Endodermal cell (in vitro differentiated cells): ENCODE measurements around the gene DUS3L. TPM values are rescaled to one million over a fixed set of nuclear protein-coding genes. Genes with fewer than 3 reads are reported as not detected.

ENCODE experiments used
- DNase-seq: peaks from one replicate; pipeline ENCODE4 v3.0.0-alpha.2; 2017
- H3K27ac ChIP-seq: 2 replicates; pipeline ENCODE4 v1.5.1; 2013; ENCODE audit warnings: mild to moderate bottlenecking, low read depth, low read length, moderate library complexity
- H3K27me3 ChIP-seq: 2 replicates; pipeline ENCODE4 v1.6.1; 2013; ENCODE audit warnings: mild to moderate bottlenecking, low read length, moderate library complexity; ENCODE audit not compliant: insufficient read depth, control insufficient read depth, poor library complexity, severe bottlenecking
- H3K36me3 ChIP-seq: 2 replicates; pipeline ENCODE4 v1.7.0; 2013; ENCODE audit warnings: mild to moderate bottlenecking, low read length, moderate library complexity; ENCODE audit not compliant: control insufficient read depth, insufficient read depth
- H3K4me1 ChIP-seq: one replicate; pipeline ENCODE4 v1.7.0; 2013; ENCODE audit warnings: low read length; ENCODE audit not compliant: control insufficient read depth, insufficient read depth
- H3K4me3 ChIP-seq: 2 replicates; pipeline ENCODE4 v1.5.1; 2013; ENCODE audit warnings: mild to moderate bottlenecking, low read length, moderate library complexity
- H3K9ac ChIP-seq: 2 replicates; pipeline ENCODE4 v1.6.1; 2013; ENCODE audit warnings: mild to moderate bottlenecking, low read length, moderate library complexity; ENCODE audit not compliant: poor library complexity, severe bottlenecking; ENCODE audit errors: extremely low read depth
- H3K9me3 ChIP-seq: 2 replicates; pipeline ENCODE4 v1.6.1; 2013; ENCODE audit warnings: mild to moderate bottlenecking, low read length, moderate library complexity; ENCODE audit not compliant: control insufficient read depth
- H3K27ac Mint-ChIP-seq: 2 replicates; pipeline ENCODE4 v1.8.0; 2020; ENCODE audit warnings: mixed read lengths
- H3K27me3 Mint-ChIP-seq: 2 replicates; pipeline ENCODE4 v1.8.0; 2021; ENCODE audit warnings: mild to moderate bottlenecking, mixed read lengths; ENCODE audit not compliant: insufficient read depth
- H3K36me3 Mint-ChIP-seq: 2 replicates; pipeline ENCODE4 v1.8.0; 2020; ENCODE audit warnings: low read depth, mixed read lengths
- H3K4me1 Mint-ChIP-seq: 2 replicates; pipeline ENCODE4 v1.8.0; 2020; ENCODE audit warnings: mixed read lengths
- H3K4me3 Mint-ChIP-seq: 2 replicates; pipeline ENCODE4 v1.8.0; 2020; ENCODE audit warnings: mild to moderate bottlenecking, moderate library complexity, mixed read lengths
- H3K9me3 Mint-ChIP-seq: 2 replicates; pipeline ENCODE4 v1.8.0; 2020; ENCODE audit warnings: mild to moderate bottlenecking, mixed read lengths
- WGBS, 2 experiments: methylation state at CpG; one replicate each; pipeline versions ENCODE4 v1.1.5 to v1.1.7; 2013; ENCODE audit warnings: missing lambda C conversion rate in 2 of 2, mixed read lengths in 1 of 2; ENCODE audit not compliant: insufficient coverage in 1 of 2, insufficient read length in 1 of 2; 5-methylcytosine and 5-hydroxymethylcytosine counted together
- total RNA-seq, 2 donors: library from RNA; stranded (reverse); fragmentation: NEBNext Ultra II Directional in 1 of 2; extraction: Animal tissue kit (Norgen Biotek cat#: 25700) in 1 of 2; gene quantifications; 2 replicates in 1 of 2; 3 replicates in 1 of 2; pipeline ENCODE4 v1.2.1, GENCODE V29; 2021
- TF ChIP-seq, protein P1 (sequence below): fragments of 200-600 bp; sonication (generic); conservative IDR thresholded peaks from 2 replicates; pipeline ENCODE4 v1.5.0; 2021; ENCODE audit warnings: antibody characterized with exemption, mild to moderate bottlenecking

Gene DUS3L
- total RNA-seq, 2 donors from 2014 or later: 19.6 to 36.8 TPM

DNA sequence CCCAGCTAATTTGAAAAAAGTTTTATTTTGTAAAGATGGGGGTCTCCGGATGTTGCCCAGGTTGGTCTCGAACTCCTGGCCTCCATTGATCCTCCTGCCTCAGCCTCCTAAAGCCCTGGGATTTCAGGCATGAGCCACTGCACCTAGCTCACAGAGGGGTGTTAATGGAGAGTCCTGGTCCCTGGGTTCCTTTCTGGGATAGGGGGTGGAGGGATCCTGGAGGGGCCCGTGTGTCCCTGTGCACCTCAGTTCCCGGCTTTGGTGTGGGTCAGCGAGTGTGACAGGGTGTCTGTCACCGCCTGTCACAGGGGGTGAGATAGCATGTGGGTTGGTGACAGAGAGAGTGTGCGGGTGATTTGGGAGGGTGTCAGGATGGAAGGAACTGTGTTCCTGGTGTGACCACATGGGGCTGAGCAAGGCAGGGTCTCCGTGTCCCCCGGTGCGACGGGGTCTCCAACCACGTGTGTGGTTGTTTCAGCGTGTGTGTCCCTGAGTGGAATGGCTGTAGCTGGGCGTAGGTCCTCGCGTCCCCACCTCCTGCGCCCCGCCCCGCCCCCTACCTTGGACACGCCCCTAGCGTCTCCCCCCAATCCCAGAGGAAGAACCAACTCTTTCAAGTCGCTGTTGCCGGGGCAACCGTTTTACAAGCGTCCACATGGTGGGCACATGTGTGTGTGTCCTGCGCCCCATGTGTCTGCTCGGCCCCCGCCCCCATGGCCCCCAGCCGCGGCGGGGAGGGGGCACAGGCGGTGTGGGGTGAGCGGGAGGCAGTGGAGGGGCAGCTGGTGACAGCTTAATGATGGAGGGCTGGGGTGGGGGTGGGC, 11.0 kb upstream of the DUS3L start:
- Mint-ChIP-seq H3K36me3 (no peaks in the 10 kb centered on the region), H3K9me3 (no peaks in the 10 kb centered on the region), H3K27ac (no peak overlapping the region), H3K4me1 (peaks cover 8% of the 10 kb centered on the region), H3K4me3 (no peak overlapping the region), H3K27me3 (peaks cover 40% of the 10 kb centered on the region)
- WGBS, 2 experiments: 38 to 55% methylated on average over 14 to 33 of the region's 33 CpGs
- no peak overlapping the region for H3K9ac ChIP-seq
- H3K27me3 ChIP-seq: peaks cover 19% of the 10 kb centered on the region
- H3K27ac ChIP-seq: no peak overlapping the region
- DNase-seq: peak; percentile 88
- no peaks in the 10 kb centered on the region for H3K36me3 ChIP-seq
- no peaks in the 10 kb centered on the region for H3K9me3 ChIP-seq
- H3K4me1 ChIP-seq: no peaks in the 10 kb centered on the region
- TF ChIP-seq, protein P1, sequence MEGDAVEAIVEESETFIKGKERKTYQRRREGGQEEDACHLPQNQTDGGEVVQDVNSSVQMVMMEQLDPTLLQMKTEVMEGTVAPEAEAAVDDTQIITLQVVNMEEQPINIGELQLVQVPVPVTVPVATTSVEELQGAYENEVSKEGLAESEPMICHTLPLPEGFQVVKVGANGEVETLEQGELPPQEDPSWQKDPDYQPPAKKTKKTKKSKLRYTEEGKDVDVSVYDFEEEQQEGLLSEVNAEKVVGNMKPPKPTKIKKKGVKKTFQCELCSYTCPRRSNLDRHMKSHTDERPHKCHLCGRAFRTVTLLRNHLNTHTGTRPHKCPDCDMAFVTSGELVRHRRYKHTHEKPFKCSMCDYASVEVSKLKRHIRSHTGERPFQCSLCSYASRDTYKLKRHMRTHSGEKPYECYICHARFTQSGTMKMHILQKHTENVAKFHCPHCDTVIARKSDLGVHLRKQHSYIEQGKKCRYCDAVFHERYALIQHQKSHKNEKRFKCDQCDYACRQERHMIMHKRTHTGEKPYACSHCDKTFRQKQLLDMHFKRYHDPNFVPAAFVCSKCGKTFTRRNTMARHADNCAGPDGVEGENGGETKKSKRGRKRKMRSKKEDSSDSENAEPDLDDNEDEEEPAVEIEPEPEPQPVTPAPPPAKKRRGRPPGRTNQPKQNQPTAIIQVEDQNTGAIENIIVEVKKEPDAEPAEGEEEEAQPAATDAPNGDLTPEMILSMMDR: no peak
- no peak overlapping the region for H3K4me3 ChIP-seq

DNA sequence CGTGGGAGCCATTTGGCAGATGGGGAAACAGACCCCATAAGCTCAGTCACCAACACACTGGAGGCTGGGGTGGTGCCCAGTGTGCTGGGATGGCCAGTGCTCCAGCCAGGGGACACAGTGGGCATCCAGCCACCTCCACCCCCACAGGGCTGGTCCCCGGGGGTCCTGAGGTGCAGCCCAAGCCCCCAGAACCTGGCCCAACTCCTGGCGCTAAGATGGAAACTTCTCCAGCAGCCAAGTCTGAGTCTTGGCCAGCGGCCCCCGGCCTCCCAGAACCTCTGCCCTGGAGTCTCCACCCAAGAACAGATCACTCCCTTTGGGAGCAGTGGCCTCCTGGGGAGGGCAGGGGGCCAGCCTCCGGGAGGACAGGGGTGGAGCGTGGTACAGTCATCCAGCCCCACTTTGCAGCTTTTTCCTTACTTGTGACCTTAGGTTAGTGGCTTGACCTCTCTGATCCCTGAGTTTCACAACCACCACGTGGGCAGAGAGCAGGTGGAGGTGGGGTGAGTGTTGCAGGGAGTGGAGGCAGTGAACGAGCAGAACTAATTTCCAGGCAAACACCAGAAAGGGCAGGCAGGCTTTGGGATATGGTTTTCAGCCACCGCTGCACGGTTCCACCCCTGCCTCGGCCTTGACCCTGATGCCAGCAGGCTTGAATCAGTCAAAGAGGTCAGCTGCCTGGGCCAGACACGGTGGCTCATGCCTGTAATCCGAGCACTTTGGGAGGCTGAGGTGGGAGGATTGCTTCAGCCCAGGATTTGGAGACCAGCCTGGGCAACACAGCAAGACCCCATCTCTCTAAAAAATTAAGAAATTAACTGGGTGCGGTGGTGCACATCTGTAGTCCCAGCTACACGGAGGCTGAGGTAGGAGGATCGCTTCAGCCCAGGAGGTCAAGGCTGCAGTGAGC, 9.7 kb upstream of the DUS3L start:
- Histone ChIP-seq H3K27ac (no peak overlapping the region), H3K36me3 (no peaks in the 10 kb centered on the region), H3K4me3 (no peak overlapping the region), H3K27me3 (peaks cover 19% of the 10 kb centered on the region), H3K9ac (no peak overlapping the region), H3K4me1 (no peaks in the 10 kb centered on the region), H3K9me3 (no peaks in the 10 kb centered on the region)
- peaks cover 3% of the 10 kb centered on the region for H3K4me1 Mint-ChIP-seq
- H3K27ac Mint-ChIP-seq: no peak overlapping the region
- peaks cover 44% of the 10 kb centered on the region for H3K27me3 Mint-ChIP-seq
- no peaks in the 10 kb centered on the region for H3K9me3 Mint-ChIP-seq
- DNase-seq: no peak
- H3K4me3 Mint-ChIP-seq: no peak overlapping the region
- TF ChIP-seq, protein P1: no peak
- no peaks in the 10 kb centered on the region for H3K36me3 Mint-ChIP-seq
- WGBS, 2 experiments: 80 to 86% methylated on average over 8 to 17 of the region's 17 CpGs

DNA sequence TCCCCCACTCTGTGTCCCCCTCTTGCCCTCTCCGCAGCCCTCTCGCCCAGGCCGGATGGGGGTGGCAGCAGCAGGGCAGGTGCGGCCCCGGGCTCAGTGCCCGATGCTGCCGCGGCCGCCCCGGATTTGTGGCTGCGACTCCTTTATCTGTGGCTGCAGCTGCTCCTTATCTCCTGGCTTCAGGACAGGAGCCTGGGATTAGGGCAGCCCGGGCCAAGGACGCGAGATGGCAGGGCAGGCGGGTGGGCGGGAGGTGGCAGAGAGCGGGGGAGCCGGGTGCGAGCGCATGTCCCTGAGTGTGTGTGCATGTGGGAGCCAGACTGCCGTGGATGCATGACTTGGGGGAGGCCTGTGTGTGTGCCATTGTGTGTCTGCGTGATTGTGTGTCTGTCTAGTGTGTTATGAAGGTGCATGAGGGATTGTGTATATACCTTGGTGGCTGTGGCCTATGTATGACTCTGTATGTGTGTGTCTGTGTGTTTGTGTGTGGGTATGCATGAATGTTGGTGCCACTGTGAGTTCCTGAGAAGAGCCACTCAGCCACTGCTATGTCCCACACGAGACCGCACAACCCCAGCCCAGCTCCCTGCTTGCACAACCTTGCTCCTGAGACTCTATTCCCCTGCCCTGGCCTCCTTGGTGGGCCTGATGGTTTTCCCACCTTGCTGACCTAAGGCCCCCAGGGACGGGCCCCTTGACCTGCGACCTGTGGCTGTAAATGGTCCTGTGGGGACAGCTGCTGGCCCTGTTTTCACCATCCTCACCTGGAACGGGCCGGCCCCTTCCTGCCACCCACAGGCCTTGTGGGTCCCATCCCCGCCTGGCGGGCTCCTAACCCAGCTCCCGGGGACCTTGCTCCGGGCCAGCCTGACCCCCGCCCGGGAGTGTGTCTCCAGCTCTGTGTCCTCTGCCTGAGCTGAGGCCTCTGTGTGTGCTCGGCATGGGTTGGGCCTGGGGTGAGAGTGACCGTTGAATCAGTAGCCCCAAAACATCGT, 8.6 kb upstream of the DUS3L start:
- Mint-ChIP-seq H3K9me3 (no peaks in the 10 kb centered on the region), H3K27ac (no peak overlapping the region), H3K4me1 (peaks cover 3% of the 10 kb centered on the region), H3K36me3 (no peaks in the 10 kb centered on the region), H3K27me3 (peaks cover 40% of the 10 kb centered on the region), H3K4me3 (no peak overlapping the region)
- 89 to 90% methylated on average over 13 to 37 of the region's 37 CpGs for WGBS, 2 experiments
- Histone ChIP-seq H3K27ac (no peak overlapping the region), H3K9me3 (no peaks in the 10 kb centered on the region), H3K4me3 (no peak overlapping the region), H3K9ac (no peak overlapping the region), H3K4me1 (no peaks in the 10 kb centered on the region), H3K27me3 (peaks cover 15% of the 10 kb centered on the region), H3K36me3 (no peaks in the 10 kb centered on the region)
- DNase-seq: no peak
- TF ChIP-seq, protein P1: no peak
